Measurements from ENCODE around the gene MGMT. TPM values are rescaled to one million over a fixed set of nuclear protein-coding genes. Genes with fewer than 3 reads are reported as not detected.

MGMT gene
- total and polyA plus RNA-seq, 2 of the 4 experiments (the other 2 are of a cell fraction), result 11.5 to 17.8 TPM

DNA sequence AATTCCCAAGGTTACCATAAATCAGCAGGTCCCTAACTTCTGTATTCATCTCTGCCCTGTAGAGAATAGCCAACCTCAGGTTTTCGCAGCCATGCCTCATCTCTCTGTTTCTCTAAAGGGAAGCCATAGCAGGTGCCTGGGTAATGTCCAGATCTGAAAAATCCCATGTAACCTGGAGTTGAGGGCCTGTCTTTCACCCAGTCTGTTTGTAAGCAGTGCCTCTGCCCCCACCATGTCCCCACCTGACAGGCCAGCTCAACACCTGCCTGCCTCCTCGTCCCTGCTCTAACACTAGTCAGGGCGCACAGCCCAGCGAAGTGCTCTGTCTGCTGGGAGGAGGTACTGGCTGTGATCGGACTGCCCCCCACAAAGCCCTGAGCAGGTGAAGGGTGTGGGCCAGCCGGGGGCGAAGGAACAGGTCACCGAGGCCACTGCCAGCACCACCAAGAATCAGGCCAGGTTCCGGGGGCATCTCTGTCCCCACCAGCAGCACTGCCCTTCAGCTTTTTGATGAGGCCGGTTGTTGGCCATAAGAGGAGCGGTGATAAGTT lies 210.4 kb downstream of the MGMT start:
- Histone ChIP-seq H4K8ac (ENCODE audit: low read depth in 2 of 2, low read length in 2 of 2) (no peak overlapping the region), H3K27ac (ENCODE audit: insufficient read depth, low read length) (no peak overlapping the region), H4K5ac (ENCODE audit: low read depth, low read length) (no peak overlapping the region), H2BK5ac (ENCODE audit: low read depth, low read length, poor library complexity, severe bottlenecking) (no peak overlapping the region), H3K9me3 (ENCODE audit: control insufficient read depth, insufficient read depth, low read length) (peaks cover 6% of the 10 kb centered on the region; the same call in 1 of the 2 replicates), H3K4ac (ENCODE audit: low read depth, low read length) (no peak overlapping the region), H3K9me1 (ENCODE audit: insufficient read depth, low read length) (no peaks in the 10 kb centered on the region), H3K79me1 (ENCODE audit: low read depth in 1 of 2, low read length in 2 of 2) (no peaks in the 10 kb centered on the region), H3K4me1 (ENCODE audit: control insufficient read depth, insufficient read depth, low read length) (no peaks in the 10 kb centered on the region), H3K27me3 (ENCODE audit: control insufficient read depth, insufficient read depth, low read length) (no peaks in the 10 kb centered on the region), H3K36me3 (ENCODE audit: control insufficient read depth, insufficient read depth, low read length) (no peaks in the 10 kb centered on the region), H2AFZ (replicated peaks; ENCODE audit: low read length, poor library complexity) (no peak overlapping the region), H3K18ac (ENCODE audit: low read depth, low read length) (no peak overlapping the region), H3K56ac (ENCODE audit: extremely low read depth, insufficient read depth, low read length) (no peak overlapping the region), H4K91ac (ENCODE audit: insufficient read depth, low read depth, low read length) (no peak overlapping the region), H4K20me1 (ENCODE audit: insufficient read depth, low read length) (no peaks in the 10 kb centered on the region), H2AK9ac (replicated peaks; ENCODE audit: low read depth, low read length, poor library complexity) (no peak overlapping the region), H3K14ac (replicated peaks; ENCODE audit: low read depth, low read length) (no peak overlapping the region), H3K4me3 (ENCODE audit: insufficient read depth, low read depth, low read length) (no peak overlapping the region), H3K9ac (ENCODE audit: low read depth, low read length) (no peak overlapping the region), H3K4me2 (ENCODE audit: low read depth, low read length) (no peak overlapping the region), H2BK20ac (ENCODE audit: low read depth, low read length) (no peak overlapping the region), H2BK15ac (ENCODE audit: low read depth, low read length) (no peak overlapping the region), H2BK120ac (ENCODE audit: low read depth, low read length) (no peak overlapping the region), H3K23ac (ENCODE audit: low read depth, low read length) (no peak overlapping the region), H2AK5ac (ENCODE audit: low read depth, low read length) (no peak overlapping the region)
- dilution Hi-C loops (cut with HindIII; ENCODE audit: low sequenced_read_pairs, unreplicated experiment) (no loop called here), in situ Hi-C loops (cut with MboI; ENCODE audit: low sequenced_read_pairs) (no loop called here), intact Hi-C loops (cut with micrococcal nuclease) (no loop called here)
- POLR2A ChIA-PET (ENCODE audit: unreplicated experiment), result no interaction called here
- no CpG with 5 or more reads among the region's 11 CpGs for WGBS, 2 experiments (ENCODE audit: extremely low coverage in 2 of 2, insufficient read length in 1 of 2)
- ATAC-seq (ENCODE audit: low read depth) (no peak), DNase-seq (no peak)
- TF ChIP-seq FOS (IDR thresholded peaks at IDR 0.05; ENCODE audit: low read depth, low read length) (no peak), RCOR1 (IDR thresholded peaks at IDR 0.05; ENCODE audit: insufficient replicate concordance, low read length) (no peak), POLR2A (IDR thresholded peaks at IDR 0.05; ENCODE audit: low read depth, low read length) (no peak), BHLHE40 (IDR thresholded peaks at IDR 0.05; ENCODE audit: low read depth, low read length) (no peak), MXI1 (IDR thresholded peaks at IDR 0.05; ENCODE audit: borderline replicate concordance, low read depth, low read length) (no peak), CTCF (conservative IDR thresholded peaks at IDR 0.05; ENCODE audit: low read depth, low read length) (no peak), MAZ (IDR thresholded peaks at IDR 0.05; ENCODE audit: borderline replicate concordance, low read depth, low read length) (no peak), MAFK (IDR thresholded peaks at IDR 0.05; ENCODE audit: low read depth, low read length) (no peak)
- TF ChIP-seq, protein P1, sequence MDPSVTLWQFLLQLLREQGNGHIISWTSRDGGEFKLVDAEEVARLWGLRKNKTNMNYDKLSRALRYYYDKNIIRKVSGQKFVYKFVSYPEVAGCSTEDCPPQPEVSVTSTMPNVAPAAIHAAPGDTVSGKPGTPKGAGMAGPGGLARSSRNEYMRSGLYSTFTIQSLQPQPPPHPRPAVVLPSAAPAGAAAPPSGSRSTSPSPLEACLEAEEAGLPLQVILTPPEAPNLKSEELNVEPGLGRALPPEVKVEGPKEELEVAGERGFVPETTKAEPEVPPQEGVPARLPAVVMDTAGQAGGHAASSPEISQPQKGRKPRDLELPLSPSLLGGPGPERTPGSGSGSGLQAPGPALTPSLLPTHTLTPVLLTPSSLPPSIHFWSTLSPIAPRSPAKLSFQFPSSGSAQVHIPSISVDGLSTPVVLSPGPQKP (IDR thresholded peaks at IDR 0.05; ENCODE audit: borderline replicate concordance, low read depth, low read length), result no peak
- CTCF ChIA-PET, result interaction anchor here (1.0 kb wide), 1 partner anchor 18 kb away, joined by 3 read pairs; no protein-coding TSS in a partner anchor
- BruUV-seq (replicated peaks), result no TSS peak

Data from IMR-90 (cell line).